ENCODE results near the gene GNAZ. TPM values are rescaled to one million over a fixed set of nuclear protein-coding genes. Genes with fewer than 3 reads are reported as not detected.

GNAZ gene
- total and polyA plus RNA-seq, 2 of the 8 experiments (the other 6 are each of a cell fraction or from before 2014, with no cell fraction given): 6.6 to 9.6 TPM

- POLR2A ChIA-PET (ENCODE audit: partially characterized antibody): no interaction called here
Measured at GRCh38 chr22:23110922-23111527, 40.7 kb downstream of the GNAZ start.

More at GRCh38 chr22:23110922-23111527, 40.7 kb downstream of the GNAZ start:
- Histone ChIP-seq H3K23me2 (ENCODE audit: low read depth, low read length) (no peaks in the 10 kb centered on the region), H3K9ac (replicated peaks in 1 of 4; ENCODE audit: extremely low read depth in 1 of 4, low read depth in 3 of 4, low read length in 3 of 4) (no peak overlapping the region), H4K20me1 (replicated peaks in 1 of 2; ENCODE audit: control insufficient read depth in 1 of 2, insufficient read depth in 2 of 2, low read length in 2 of 2) (peaks cover 7 to 20% of the 10 kb centered on the region in 2 experiments), H2BK20ac (ENCODE audit: low read length) (no peak overlapping the region), H3K27me3 (replicated peaks in 1 of 4; ENCODE audit: control insufficient read depth in 3 of 4, extremely low read depth in 1 of 4, insufficient read depth in 3 of 4, low read length in 3 of 4) (peaks cover 0 to 3% (median 0%) of the 10 kb centered on the region in 4 experiments; a peak in 3 of 7 replicates), H3K4me1 (replicated peaks in 1 of 4; ENCODE audit: control insufficient read depth in 3 of 4, insufficient read depth in 4 of 4, low read length in 3 of 4) (peaks cover 0 to 2% (median under 1%) of the 10 kb centered on the region in 4 experiments; a peak in 2 of 7 replicates), H2AK5ac (ENCODE audit: low read depth, low read length) (0 out of 2 replicates have a peak overlapping the region, but pooled peaks have one; percentile 47), H3K27ac (ENCODE audit: low read depth, low read length) (no peak overlapping the region), H3K9me3 (ENCODE audit: insufficient read depth in 2 of 2, low read depth in 1 of 2, low read length in 1 of 2) (no peaks in the 10 kb centered on the region), H3K56ac (replicated peaks; ENCODE audit: insufficient read length, low read depth, low read length) (no peak overlapping the region), H3K4ac (replicated peaks; ENCODE audit: insufficient read length, low read depth, low read length) (no peak overlapping the region), H2BK5ac (ENCODE audit: low read depth, low read length) (no peak overlapping the region), H3K79me1 (ENCODE audit: low read depth, low read length) (no peaks in the 10 kb centered on the region), H3K23ac (ENCODE audit: insufficient read length) (no peak overlapping the region), H3K79me2 (ENCODE audit: control insufficient read depth in 1 of 2, insufficient read depth in 2 of 2, low read length in 2 of 2) (no peaks in the 10 kb centered on the region), H2BK120ac (replicated peaks; ENCODE audit: low read depth, low read length) (no peak overlapping the region), H2AFZ (ENCODE audit: low read length) (no peak overlapping the region), H3K14ac (ENCODE audit: insufficient read length) (no peak overlapping the region), H3K4me2 (ENCODE audit: insufficient read depth in 1 of 2, low read depth in 2 of 2, low read length in 2 of 2) (no peak overlapping the region), H2BK15ac (ENCODE audit: low read length) (no peak overlapping the region), H4K8ac (ENCODE audit: extremely low read depth, insufficient read depth, low read length) (no peak overlapping the region), H3K18ac (ENCODE audit: extremely low read depth, low read length) (no peak overlapping the region), H4K5ac (ENCODE audit: insufficient read length, low read depth, low read length) (no peak overlapping the region), H2BK12ac (ENCODE audit: low read depth, low read length) (no peak overlapping the region), H3K4me3 (ENCODE audit: extremely low read depth in 1 of 4, insufficient read depth in 2 of 4, low read depth in 3 of 4, low read length in 4 of 4) (no peak overlapping the region), H4K91ac (replicated peaks; ENCODE audit: insufficient read length, low read length) (no peak overlapping the region), H3K36me3 (ENCODE audit: control insufficient read depth in 2 of 4, insufficient read depth in 4 of 4, low read length in 3 of 4) (no peaks in the 10 kb centered on the region)
- TF ChIP-seq SRF (IDR thresholded peaks at IDR 0.05; ENCODE audit: low read depth, low read length) (no peak), SIN3A (conservative IDR thresholded peaks at IDR 0.05 in 1 of 2, IDR thresholded peaks at IDR 0.05 in 1 of 2; ENCODE audit: low read depth in 1 of 2, low read length in 2 of 2) (0 out of 4 replicates have a peak, but pooled peaks of 1 of the 2 experiments have one; percentile 12), CTCF (IDR thresholded peaks at IDR 0.05; ENCODE audit: control extremely low read depth in 1 of 3, insufficient read depth in 1 of 3, low read depth in 1 of 3, low read length in 3 of 3) (peak in 1 of 3 experiments; percentile 14; a peak in 1 of 4 replicates)
- DNase-seq (ENCODE audit: low read depth in 1 of 2, low spot score in 2 of 2) (no peak), FAIRE-seq (no peak)
- CTCF ChIA-PET (ENCODE audit: partially characterized antibody): interaction anchor here (1.0 to 3.9 kb wide), 9 partner anchors 10 to 179 kb away, joined by 3 to 32 read pairs (median 6); no protein-coding TSS in a partner anchor
- 79% methylated on average over 14 of the region's 15 CpGs; no CpG with 5 or more reads in 1 of the 2 experiments for WGBS, 2 experiments (ENCODE audit: extremely low coverage in 1 of 2, insufficient coverage in 1 of 2, insufficient read length in 1 of 2, insufficient replicate concordance in 2 of 2, low coverage in 1 of 2, low lambda C conversion rate in 2 of 2, missing lambda C conversion rate in 1 of 2)
